ENCODE data around the gene SLFN11. TPM values are rescaled to one million over a fixed set of nuclear protein-coding genes. Genes with fewer than 3 reads are reported as not detected.

SLFN11 gene
- total and polyA plus RNA-seq, 2 donors (not counting 1 experiment from before 2014, with no cell fraction given), result 63.6 to 74.1 TPM

GRCh38 chr17:35352284-35352683, 21.1 kb downstream of the SLFN11 start:
- H3K36me3 ChIP-seq (ENCODE audit: control insufficient read depth, insufficient read depth, low read length), result peaks cover 4% of the 10 kb centered on the region
- H4K20me1 ChIP-seq (ENCODE audit: control insufficient read depth, extremely low read depth, insufficient read depth, low read length), result no peaks in the 10 kb centered on the region
- H3K79me2 ChIP-seq (ENCODE audit: control insufficient read depth, insufficient read depth, low read length), result no peaks in the 10 kb centered on the region
- no peaks in the 10 kb centered on the region for H3K4me1 ChIP-seq (ENCODE audit: control insufficient read depth, extremely low read depth, insufficient read depth, low read length)
- TF ChIP-seq EZH2 (IDR thresholded peaks at IDR 0.05; ENCODE audit: low read length, missing control alignments), result no peak
- TF ChIP-seq CTCF (conservative IDR thresholded peaks at IDR 0.05 in 1 of 2, IDR thresholded peaks at IDR 0.05 in 1 of 2; ENCODE audit: low read depth in 1 of 2, low read length in 2 of 2), result no peak
- no peak overlapping the region for H3K4me2 ChIP-seq (ENCODE audit: extremely low read depth, insufficient read depth, low read length)
- H3K4me3 ChIP-seq (replicated peaks in 1 of 4; ENCODE audit: control extremely low read depth in 1 of 4, insufficient read depth in 1 of 4, low read depth in 3 of 4, low read length in 4 of 4), result no peak overlapping the region
- H3K27ac ChIP-seq (ENCODE audit: insufficient read depth, low read length), result no peak overlapping the region
- no peaks in the 10 kb centered on the region for H3K27me3 ChIP-seq (ENCODE audit: control insufficient read depth, insufficient read depth, low read length)
- no peak overlapping the region for H2AFZ ChIP-seq (ENCODE audit: low read length)
- DNase-seq (ENCODE audit: low read depth in 2 of 2), result no peak
- no peaks in the 10 kb centered on the region for H3K9me3 ChIP-seq (ENCODE audit: control insufficient read depth, insufficient read depth, low read depth, low read length)
- no peak overlapping the region for H3K9ac ChIP-seq (ENCODE audit: insufficient read depth, low read length)

GRCh38 chr17:35350493-35350892, 22.9 kb downstream of the SLFN11 start:
- Histone ChIP-seq H3K9ac (ENCODE audit: insufficient read depth, low read length) (no peak overlapping the region), H4K20me1 (ENCODE audit: control insufficient read depth, extremely low read depth, insufficient read depth, low read length) (no peaks in the 10 kb centered on the region), H3K4me2 (ENCODE audit: extremely low read depth, insufficient read depth, low read length) (no peak overlapping the region), H3K27ac (ENCODE audit: insufficient read depth, low read length) (no peak overlapping the region), H3K9me3 (ENCODE audit: control insufficient read depth, insufficient read depth, low read depth, low read length) (no peaks in the 10 kb centered on the region), H3K79me2 (ENCODE audit: control insufficient read depth, insufficient read depth, low read length) (no peaks in the 10 kb centered on the region), H3K4me1 (ENCODE audit: control insufficient read depth, extremely low read depth, insufficient read depth, low read length) (peaks cover 2% of the 10 kb centered on the region), H3K27me3 (ENCODE audit: control insufficient read depth, insufficient read depth, low read length) (no peaks in the 10 kb centered on the region), H2AFZ (ENCODE audit: low read length) (no peak overlapping the region), H3K4me3 (replicated peaks in 1 of 4; ENCODE audit: control extremely low read depth in 1 of 4, insufficient read depth in 1 of 4, low read depth in 3 of 4, low read length in 4 of 4) (no peak overlapping the region), H3K36me3 (ENCODE audit: control insufficient read depth, insufficient read depth, low read length) (peaks cover 4% of the 10 kb centered on the region)
- no peak for DNase-seq (ENCODE audit: low read depth in 2 of 2)
- TF ChIP-seq EZH2 (IDR thresholded peaks at IDR 0.05; ENCODE audit: low read length, missing control alignments) (no peak), CTCF (conservative IDR thresholded peaks at IDR 0.05 in 1 of 2, IDR thresholded peaks at IDR 0.05 in 1 of 2; ENCODE audit: low read depth in 1 of 2, low read length in 2 of 2) (no peak)

GRCh38 chr17:35345926-35346771, 27.3 kb downstream of the SLFN11 start:
- H3K36me3 ChIP-seq (ENCODE audit: control insufficient read depth, insufficient read depth, low read length), result no peaks in the 10 kb centered on the region
- no peaks in the 10 kb centered on the region for H4K20me1 ChIP-seq (ENCODE audit: control insufficient read depth, extremely low read depth, insufficient read depth, low read length)
- no peak for TF ChIP-seq CTCF (conservative IDR thresholded peaks at IDR 0.05 in 1 of 2, IDR thresholded peaks at IDR 0.05 in 1 of 2; ENCODE audit: low read depth in 1 of 2, low read length in 2 of 2)
- no peak for TF ChIP-seq EZH2 (IDR thresholded peaks at IDR 0.05; ENCODE audit: low read length, missing control alignments)
- peak overlapping the region; percentile 83 for H3K4me2 ChIP-seq (ENCODE audit: extremely low read depth, insufficient read depth, low read length)
- H3K27me3 ChIP-seq (ENCODE audit: control insufficient read depth, insufficient read depth, low read length), result no peaks in the 10 kb centered on the region
- H2AFZ ChIP-seq (ENCODE audit: low read length), result peak overlapping the region; percentile 73
- no peak overlapping the region for H3K9ac ChIP-seq (ENCODE audit: insufficient read depth, low read length)
- H3K79me2 ChIP-seq (ENCODE audit: control insufficient read depth, insufficient read depth, low read length), result no peaks in the 10 kb centered on the region
- H3K9me3 ChIP-seq (ENCODE audit: control insufficient read depth, insufficient read depth, low read depth, low read length), result no peaks in the 10 kb centered on the region
- peak; percentile 33 to 65 for DNase-seq (ENCODE audit: low read depth in 2 of 2)
- peak overlapping the region; percentile 5 to 53 (median 32) for H3K4me3 ChIP-seq (replicated peaks in 1 of 4; ENCODE audit: control extremely low read depth in 1 of 4, insufficient read depth in 1 of 4, low read depth in 3 of 4, low read length in 4 of 4)
- peaks cover 2% of the 10 kb centered on the region for H3K4me1 ChIP-seq (ENCODE audit: control insufficient read depth, extremely low read depth, insufficient read depth, low read length)
- peak overlapping the region; percentile 26 for H3K27ac ChIP-seq (ENCODE audit: insufficient read depth, low read length)
